ENCODE data around the gene ENG. TPM values are rescaled to one million over a fixed set of nuclear protein-coding genes. Genes with fewer than 3 reads are reported as not detected.
"Not testable (repeated sequence)": the region's sequence is repeated elsewhere in the genome, so short reads cannot be mapped to it uniquely, and the experiment has no call there.

The ENG gene
- polyA plus RNA-seq, 3 donors: 15.7 to 26.0 (median 17.9) TPM

GRCh38 chr9:127783111-127784008 lies 71.1 kb downstream of the ENG start:
- H3K9me3 ChIP-seq (replicated peaks in 1 of 2; ENCODE audit: control insufficient read depth in 1 of 2, insufficient read depth in 1 of 2, low read length in 2 of 2): no peaks in the 10 kb centered on the region
- intact Hi-C loops (cut with micrococcal nuclease): loop anchor here (1.0 to 5.0 kb wide), 4 partner anchors 12 to 211 kb away; partner anchors contain the start of gene TOR2A (in 1 of the 2)
- H3K79me2 ChIP-seq (ENCODE audit: insufficient read depth, low read length): peaks cover 65% of the 10 kb centered on the region
- Mint-ChIP-seq H3K27ac (peak overlapping the region; percentile 93 to 99 (median 98)), H3K9me3 (peaks cover 0 to 6% (median 0%) of the 10 kb centered on the region in 7 donors), H3K27me3 (ENCODE audit: low read depth in 3 of 3) (peaks cover 0 to 9% (median 0%) of the 10 kb centered on the region in 3 donors), H3K4me3 (peak overlapping the region; percentile 64 to 72), H3K36me3 (peaks cover 12 to 26% of the 10 kb centered on the region in 2 donors), H3K4me1 (peaks cover 73% of the 10 kb centered on the region)
- peaks cover 12 to 14% of the 10 kb centered on the region in 2 donors for H3K36me3 ChIP-seq (replicated peaks in 1 of 2; ENCODE audit: control insufficient read depth in 1 of 2, insufficient read depth in 2 of 2, low read length in 2 of 2)
- peaks cover 24% of the 10 kb centered on the region for H4K20me1 ChIP-seq (ENCODE audit: insufficient read depth, low read length)
- WGBS (ENCODE audit: insufficient coverage): 0% methylated on average over 11 of the region's 20 CpGs
- peak overlapping the region; percentile 97 for H3K4me2 ChIP-seq (replicated peaks; ENCODE audit: extremely low read depth, low read length, poor library complexity, severe bottlenecking)
- H3K27ac ChIP-seq (ENCODE audit: low read depth in 1 of 2, low read length in 2 of 2): peak overlapping the region; percentile 96 to 97
- no peak for TF ChIP-seq CTCF (IDR thresholded peaks at IDR 0.05)
- H3K4me3 ChIP-seq (replicated peaks in 1 of 3; ENCODE audit: low read depth in 2 of 3, low read length in 3 of 3): peak overlapping the region in 1 of 3 experiments; percentile 72
- H3K27me3 ChIP-seq (ENCODE audit: control insufficient read depth in 2 of 2, insufficient read depth in 2 of 2, low read length in 2 of 2): no peaks in the 10 kb centered on the region
- peaks cover 78 to 82% of the 10 kb centered on the region in 2 donors for H3K4me1 ChIP-seq (ENCODE audit: control insufficient read depth in 1 of 2, insufficient read depth in 2 of 2, low read length in 2 of 2)
- peak overlapping the region; percentile 71 for H3K9ac ChIP-seq (ENCODE audit: insufficient read depth, low read length, poor library complexity, severe bottlenecking)
- DNase-seq: peak; percentile 93 to 95 (median 94)
- H2AFZ ChIP-seq (ENCODE audit: insufficient read depth, low read depth, low read length, poor library complexity, severe bottlenecking): peak overlapping the region; percentile 28

GRCh38 chr9:127781806-127782205 lies 72.7 kb downstream of the ENG start:
- H3K9me3 Mint-ChIP-seq: peaks cover 0 to 6% (median 0%) of the 10 kb centered on the region in 7 donors
- H3K4me3 Mint-ChIP-seq: no peak overlapping the region
- H3K27me3 Mint-ChIP-seq (ENCODE audit: low read depth in 3 of 3): peaks cover 0 to 9% (median 0%) of the 10 kb centered on the region in 3 donors
- H3K4me1 Mint-ChIP-seq: peaks cover 68% of the 10 kb centered on the region
- peak overlapping the region; percentile 96 to 98 for H3K27ac ChIP-seq (ENCODE audit: low read depth in 1 of 2, low read length in 2 of 2)
- no peak overlapping the region for H2AFZ ChIP-seq (ENCODE audit: insufficient read depth, low read depth, low read length, poor library complexity, severe bottlenecking)
- H4K20me1 ChIP-seq (ENCODE audit: insufficient read depth, low read length): peaks cover 16% of the 10 kb centered on the region
- peak overlapping the region in 1 of 3 experiments; percentile 7 for H3K4me3 ChIP-seq (replicated peaks in 1 of 3; ENCODE audit: low read depth in 2 of 3, low read length in 3 of 3)
- intact Hi-C loops (cut with micrococcal nuclease): loop anchor here in 1 of 2 donors (2.0 to 5.0 kb wide), 3 partner anchors 47 to 210 kb away; partner anchors contain the start of gene TOR2A
- no peaks in the 10 kb centered on the region for H3K9me3 ChIP-seq (replicated peaks in 1 of 2; ENCODE audit: control insufficient read depth in 1 of 2, insufficient read depth in 1 of 2, low read length in 2 of 2)
- no peak overlapping the region for H3K9ac ChIP-seq (ENCODE audit: insufficient read depth, low read length, poor library complexity, severe bottlenecking)
- H3K36me3 Mint-ChIP-seq: peaks cover 0 to 13% of the 10 kb centered on the region in 2 donors
- H3K4me2 ChIP-seq (replicated peaks; ENCODE audit: extremely low read depth, low read length, poor library complexity, severe bottlenecking): no peak overlapping the region
- TF ChIP-seq CTCF (IDR thresholded peaks at IDR 0.05): no peak
- peak overlapping the region; percentile 93 to 99 (median 98) for H3K27ac Mint-ChIP-seq
- DNase-seq: peak in 2 of 3 donors; percentile 52 to 59
- no peaks in the 10 kb centered on the region for H3K27me3 ChIP-seq (ENCODE audit: control insufficient read depth in 2 of 2, insufficient read depth in 2 of 2, low read length in 2 of 2)
- no peaks in the 10 kb centered on the region for H3K36me3 ChIP-seq (replicated peaks in 1 of 2; ENCODE audit: control insufficient read depth in 1 of 2, insufficient read depth in 2 of 2, low read length in 2 of 2)
- peaks cover 65% of the 10 kb centered on the region for H3K79me2 ChIP-seq (ENCODE audit: insufficient read depth, low read length)
- 76% methylated on average over 3 of the region's 4 CpGs for WGBS (ENCODE audit: insufficient coverage)
- H3K4me1 ChIP-seq (ENCODE audit: control insufficient read depth in 1 of 2, insufficient read depth in 2 of 2, low read length in 2 of 2): peaks cover 72 to 77% of the 10 kb centered on the region in 2 donors

- H3K79me2 ChIP-seq (ENCODE audit: insufficient read depth, low read length): peaks cover 65% of the 10 kb centered on the region
- H3K4me3 Mint-ChIP-seq; H3K36me3 ChIP-seq (replicated peaks in 1 of 2; ENCODE audit: control insufficient read depth in 1 of 2, insufficient read depth in 2 of 2, low read length in 2 of 2); H3K27me3 Mint-ChIP-seq (ENCODE audit: low read depth in 3 of 3); H3K9me3 Mint-ChIP-seq; H3K9me3 ChIP-seq (replicated peaks in 1 of 2; ENCODE audit: control insufficient read depth in 1 of 2, insufficient read depth in 1 of 2, low read length in 2 of 2); H3K27me3 ChIP-seq (ENCODE audit: control insufficient read depth in 2 of 2, insufficient read depth in 2 of 2, low read length in 2 of 2); H2AFZ ChIP-seq (ENCODE audit: insufficient read depth, low read depth, low read length, poor library complexity, severe bottlenecking): not testable (repeated sequence)
- peaks cover 75 to 79% of the 10 kb centered on the region in 2 donors for H3K4me1 ChIP-seq (ENCODE audit: control insufficient read depth in 1 of 2, insufficient read depth in 2 of 2, low read length in 2 of 2)
- peak overlapping the region in 1 of 3 experiments; percentile 98 for H3K4me3 ChIP-seq (replicated peaks in 1 of 3; ENCODE audit: low read depth in 2 of 3, low read length in 3 of 3)
- Mint-ChIP-seq H3K4me1 (peaks cover 73% of the 10 kb centered on the region), H3K27ac (peak overlapping the region; percentile 93 to 99 (median 98)), H3K36me3 (peaks cover 0 to 15% of the 10 kb centered on the region in 2 donors)
- peak overlapping the region; percentile 96 to 98 for H3K27ac ChIP-seq (ENCODE audit: low read depth in 1 of 2, low read length in 2 of 2)
- H3K9ac ChIP-seq (ENCODE audit: insufficient read depth, low read length, poor library complexity, severe bottlenecking): peak overlapping the region; percentile 67
- peaks cover 17% of the 10 kb centered on the region for H4K20me1 ChIP-seq (ENCODE audit: insufficient read depth, low read length)
- WGBS (ENCODE audit: insufficient coverage): no CpG with 5 or more reads among the region's 9 CpGs
- intact Hi-C loops (cut with micrococcal nuclease): loop anchor here in 1 of 2 donors (2.0 to 5.0 kb wide), 2 partner anchors 56 to 209 kb away; no protein-coding TSS in a partner anchor
- peak overlapping the region; percentile 56 for H3K4me2 ChIP-seq (replicated peaks; ENCODE audit: extremely low read depth, low read length, poor library complexity, severe bottlenecking)
- DNase-seq: peak; percentile 82 to 90 (median 88)
Measured at GRCh38 chr9:127780909-127781308, 73.5 kb downstream of the ENG start.

All from CD14-positive monocyte (primary cell).